HG03565 (cell line): ENCODE data around the gene SMIM31.
A peak's percentile ranks its signal among the peaks of the same experiment; 100 is the strongest.

ENCODE experiments used
- ATAC-seq: cut with Tn5 transposase; IDR thresholded peaks from one replicate; pipeline ENCODE4 v1.9.1; 2021; ENCODE audit warnings: mild to moderate bottlenecking, moderate library complexity; ENCODE audit not compliant: unreplicated experiment

Gene SMIM31

GRCh38 chr4:164753873-164754488 is at the start of gene SMIM31:
Gene SMIM31 (plus strand): TSS chr4:164754131. CDS start chr4:164770444, 16,313 bp downstream.
- no peak for ATAC-seq

- ATAC-seq: no peak
Measured at GRCh38 chr4:164706675-164707074, 47.3 kb upstream of the SMIM31 start.

GRCh38 chr4:164716901-164717300 is 37.0 kb upstream of the SMIM31 start:
- no peak for ATAC-seq

GRCh38 chr4:164718827-164719226 is 35.1 kb upstream of the SMIM31 start:
- ATAC-seq: no peak

GRCh38 chr4:164725066-164725465 is 28.9 kb upstream of the SMIM31 start:
- no peak for ATAC-seq

- no peak for ATAC-seq
Measured at GRCh38 chr4:164730705-164731393, 23.1 kb upstream of the SMIM31 start.

DNA sequence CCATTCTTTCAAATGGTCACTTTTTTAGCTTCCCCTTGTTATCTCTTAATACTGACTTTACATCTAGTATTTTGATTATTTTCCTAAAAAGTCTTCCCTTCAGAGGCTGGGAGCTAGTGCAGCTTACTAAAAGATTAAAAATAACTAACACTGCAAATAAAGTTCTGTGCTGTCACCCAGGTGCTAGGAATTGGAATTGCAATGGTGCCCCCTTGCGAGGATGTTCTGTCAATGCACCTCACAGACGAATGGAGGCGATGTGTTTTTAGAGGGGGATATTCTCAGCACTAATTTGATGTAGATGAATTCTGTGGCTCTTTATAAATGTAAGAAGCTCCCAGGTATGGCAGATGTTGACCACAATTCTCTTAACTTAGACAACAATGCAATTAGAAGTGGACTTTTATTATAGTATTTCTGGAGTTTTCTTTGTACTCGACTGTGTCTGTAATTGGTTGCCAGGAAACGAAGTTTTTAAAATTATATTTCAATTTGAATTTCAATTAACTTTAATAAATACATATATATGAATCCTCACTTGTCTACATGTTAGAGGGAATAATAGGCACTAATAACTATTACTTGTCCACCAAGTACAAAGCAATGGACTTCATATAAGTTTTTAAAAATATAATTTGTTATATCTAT is 22.0 kb upstream of the SMIM31 start:
- peak; percentile 55 for ATAC-seq

GRCh38 chr4:164734484-164734883 is 19.4 kb upstream of the SMIM31 start:
- ATAC-seq: peak; percentile 43

DNA sequence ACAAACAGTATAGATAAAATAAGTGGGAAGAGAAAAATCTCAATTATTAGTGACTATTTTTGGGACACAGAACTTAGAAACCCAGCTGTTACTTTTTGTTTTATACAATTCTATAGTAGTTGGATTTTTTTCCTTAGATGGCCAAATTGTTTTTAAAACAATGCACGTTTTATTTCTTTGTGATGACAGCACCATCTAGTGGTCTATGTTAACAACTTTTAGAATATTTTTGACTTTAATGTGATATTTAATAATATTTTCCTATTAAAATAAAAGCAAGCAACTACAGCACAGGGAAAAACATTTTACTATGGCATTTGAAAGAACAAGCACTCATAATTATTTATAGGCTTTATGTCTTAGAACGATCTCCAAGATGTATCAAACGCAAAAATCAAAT is 5.6 kb upstream of the SMIM31 start:
- no peak for ATAC-seq

- no peak for ATAC-seq
Measured at GRCh38 chr4:164755432-164755831, 1.5 kb downstream of the SMIM31 start.

DNA sequence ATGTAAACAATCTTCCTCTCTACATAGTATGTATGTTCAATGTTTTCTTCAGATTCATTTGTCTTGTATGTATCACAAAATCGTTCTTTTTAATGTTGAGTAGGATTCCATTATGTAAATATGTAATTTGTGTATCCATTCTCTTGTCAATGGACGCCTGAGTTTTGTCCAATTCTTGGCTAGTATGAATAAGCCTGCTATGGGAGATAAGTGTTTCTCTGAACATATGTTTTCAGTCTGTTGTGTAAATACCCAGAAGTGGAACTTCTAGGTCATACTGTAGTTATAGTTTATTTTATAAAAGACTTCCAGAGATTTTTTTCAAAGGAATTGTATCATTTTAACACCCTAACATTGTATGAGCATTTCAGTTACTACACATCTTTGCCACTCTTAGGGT is 2.8 kb downstream of the SMIM31 start:
- no peak for ATAC-seq

- no peak for ATAC-seq
Measured at GRCh38 chr4:164761241-164761640, 7.3 kb downstream of the SMIM31 start.

DNA sequence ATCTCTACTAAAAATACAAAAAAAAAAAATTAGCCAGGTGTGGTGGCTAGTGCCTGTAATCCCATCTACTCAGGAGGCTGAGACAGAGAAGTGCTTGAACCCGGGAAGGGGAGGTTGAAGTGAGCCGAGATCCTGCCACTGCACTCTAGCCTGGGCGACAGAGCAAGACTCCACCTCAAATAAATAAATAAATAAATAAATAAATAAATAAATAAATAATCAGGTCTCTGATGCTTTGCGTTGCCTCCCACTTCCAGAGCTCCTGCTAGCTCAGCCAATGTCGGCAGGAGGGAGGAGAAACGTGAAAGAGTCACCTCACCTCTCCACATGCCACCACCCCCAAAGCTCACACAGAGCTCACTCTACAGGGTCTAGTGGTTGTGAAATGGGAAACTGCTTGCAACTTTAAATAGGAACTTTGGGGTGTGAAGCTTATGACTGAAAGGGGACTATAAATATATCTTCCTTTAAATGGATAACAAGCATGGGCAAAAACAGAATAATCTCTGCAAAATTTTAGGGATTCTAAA is 7.9 kb downstream of the SMIM31 start:
- no peak for ATAC-seq

DNA sequence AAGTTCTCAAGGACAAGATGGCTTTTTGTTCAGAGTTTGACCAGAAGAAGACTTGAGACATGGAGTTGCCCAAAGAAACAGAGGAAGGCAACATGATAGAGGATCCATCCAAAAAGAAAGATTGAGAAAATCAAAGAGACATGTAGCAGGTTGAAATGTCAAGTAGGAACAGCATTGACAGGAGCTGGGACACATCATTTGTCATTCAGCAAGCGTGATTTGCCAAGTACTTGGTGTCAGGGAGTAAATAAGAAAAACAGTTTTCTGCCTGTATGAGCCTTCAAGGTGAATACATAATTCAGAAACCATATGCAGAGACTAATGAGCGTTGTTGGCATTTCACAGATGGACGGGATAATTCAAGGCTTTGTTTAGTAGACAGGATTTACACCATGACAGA is 11.2 kb downstream of the SMIM31 start:
- no peak for ATAC-seq

GRCh38 chr4:164765833-164766232 is 11.9 kb downstream of the SMIM31 start:
- no peak for ATAC-seq

DNA sequence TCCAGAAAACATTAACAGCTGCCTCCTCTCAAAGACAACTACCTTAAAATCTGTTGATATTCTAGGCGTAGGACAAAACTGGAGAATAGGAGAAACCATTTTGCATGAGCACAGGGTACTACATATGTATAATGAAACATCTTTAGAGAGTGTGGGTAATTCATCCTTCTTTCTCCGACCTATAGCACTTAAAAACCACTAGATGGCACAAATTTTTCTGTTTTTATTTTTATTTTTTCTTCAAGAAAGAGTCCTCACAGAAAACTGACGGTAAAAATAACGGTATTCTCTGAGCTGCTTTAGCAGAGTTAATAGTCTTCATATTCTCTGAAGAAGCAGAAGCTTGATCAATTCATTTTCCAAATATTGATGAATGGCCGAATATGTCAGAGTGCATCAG is 14.6 kb downstream of the SMIM31 start:
- ATAC-seq: no peak

DNA sequence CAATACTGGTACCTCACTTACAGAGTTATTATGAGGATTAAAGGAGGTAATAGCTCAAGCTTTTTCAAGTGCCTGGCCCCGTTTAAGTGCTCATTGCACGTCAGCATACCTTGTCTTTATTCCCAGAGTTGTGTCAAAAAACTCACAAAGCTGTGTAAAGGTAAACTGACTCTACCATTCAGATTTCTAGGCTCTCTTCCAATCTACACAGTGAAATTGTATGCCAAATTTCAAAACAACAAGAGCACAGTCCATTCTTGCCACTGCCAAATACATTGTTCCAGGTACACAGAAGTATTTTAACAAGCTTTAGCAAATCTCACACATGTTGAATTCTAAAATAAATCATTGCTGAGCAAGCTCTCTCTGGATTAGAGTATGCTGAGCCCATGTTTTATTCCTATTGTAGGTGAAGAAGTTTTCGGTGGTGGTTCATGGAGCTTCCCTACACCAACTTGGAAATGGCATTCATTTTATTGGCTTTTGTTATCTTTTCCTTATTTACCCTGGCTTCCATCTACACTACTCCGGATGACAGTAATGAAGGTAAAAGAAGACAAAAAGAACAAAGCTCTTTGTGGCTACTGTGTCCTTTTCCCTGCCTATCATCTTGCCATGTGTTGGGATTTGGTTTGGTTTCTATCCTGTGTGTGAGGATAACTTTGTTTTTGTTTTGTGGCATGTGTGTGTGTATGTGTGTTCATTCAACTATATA is 16.2 kb downstream of the SMIM31 start:
- ATAC-seq: no peak

GRCh38 chr4:164771088-164771487 is 17.2 kb downstream of the SMIM31 start:
- no peak for ATAC-seq

GRCh38 chr4:164772076-164772475 is 18.1 kb downstream of the SMIM31 start:
- no peak for ATAC-seq

GRCh38 chr4:164779080-164779479 is 25.1 kb downstream of the SMIM31 start:
- ATAC-seq: no peak

DNA sequence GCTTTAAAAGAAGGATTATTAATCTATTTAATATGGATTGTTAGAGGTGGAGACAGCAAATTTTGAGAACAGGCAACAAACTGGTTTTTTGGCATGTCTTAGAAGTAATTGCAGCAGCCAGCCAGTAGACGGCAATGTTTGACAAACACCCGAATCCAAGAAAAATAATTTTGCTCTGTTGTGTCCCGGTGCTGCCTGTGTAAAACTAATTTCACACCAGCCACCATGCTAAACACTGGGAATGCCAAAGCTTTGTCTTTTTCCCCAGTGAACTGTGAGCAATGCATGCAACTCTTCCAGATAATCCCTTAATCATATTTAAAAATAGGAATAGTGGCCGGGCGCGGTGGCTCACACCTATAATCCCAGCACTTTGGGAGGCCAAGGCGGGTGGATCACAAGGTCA is 25.9 kb downstream of the SMIM31 start:
- peak; percentile 68 for ATAC-seq
